Trophoblast cell (in vitro differentiated cells and primary cell): ENCODE measurements around the gene PCIF1.
A peak's percentile ranks its signal among the peaks of the same experiment; 100 is the strongest.

Experiments
- DNase-seq, 2 donors: peaks; one replicate each; pipeline ENCODE4 v3.0.0-alpha.2; 2016
- H2AFZ ChIP-seq: 2 replicates; pipeline ENCODE4 v1.6.1; 2013; ENCODE audit warnings: low read length, moderate library complexity, mild to moderate bottlenecking; ENCODE audit not compliant: insufficient read depth, poor library complexity
- H2AK5ac ChIP-seq: 2 replicates; pipeline ENCODE4 v1.6.1; 2013; ENCODE audit warnings: mild to moderate bottlenecking, low read length
- H2BK120ac ChIP-seq: 2 replicates; pipeline ENCODE4 v1.6.1; 2013; ENCODE audit warnings: low read length, mild to moderate bottlenecking, moderate library complexity; ENCODE audit not compliant: insufficient read depth, poor library complexity
- H2BK12ac ChIP-seq: 2 replicates; pipeline ENCODE4 v1.6.1; 2013; ENCODE audit warnings: mild to moderate bottlenecking, low read length, moderate library complexity
- H2BK5ac ChIP-seq: 2 replicates; pipeline ENCODE4 v1.6.1; 2013; ENCODE audit warnings: low read length, low read depth, moderate library complexity, mild to moderate bottlenecking; ENCODE audit not compliant: poor library complexity
- H3K14ac ChIP-seq: 2 replicates; pipeline ENCODE4 v1.6.1; 2013; ENCODE audit warnings: mild to moderate bottlenecking, low read length
- H3K18ac ChIP-seq: 2 replicates; pipeline ENCODE4 v1.6.1; 2013; ENCODE audit warnings: mild to moderate bottlenecking, low read length
- H3K23ac ChIP-seq: 2 replicates; pipeline ENCODE4 v1.6.1; 2013; ENCODE audit warnings: low read length
- H3K27ac ChIP-seq: 2 replicates; pipeline ENCODE4 v1.5.1; 2013; ENCODE audit warnings: low read depth, mild to moderate bottlenecking, inconsistent platforms, low read length, moderate library complexity
- H3K27me3 ChIP-seq: 2 replicates; pipeline ENCODE4 v1.6.1; 2013; ENCODE audit warnings: inconsistent platforms, mild to moderate bottlenecking, low read length, moderate library complexity; ENCODE audit not compliant: insufficient read depth
- H3K36me3 ChIP-seq, 2 experiments: 1 replicate in 1 of 2; 2 replicates in 1 of 2; pipeline ENCODE4 v1.6.1; 2013; ENCODE audit warnings: low read length in 2 of 2, mild to moderate bottlenecking in 2 of 2, moderate library complexity in 1 of 2; ENCODE audit not compliant: insufficient read depth in 2 of 2, control insufficient read depth in 1 of 2
- H3K4ac ChIP-seq: 2 replicates; pipeline ENCODE4 v1.6.1; 2013; ENCODE audit warnings: low read depth, mild to moderate bottlenecking, low read length, moderate library complexity
- H3K4me1 ChIP-seq, 2 experiments: 1 replicate in 1 of 2; 2 replicates in 1 of 2; pipeline ENCODE4 v1.6.1; 2013; ENCODE audit warnings: low read length in 2 of 2, mild to moderate bottlenecking in 2 of 2, moderate library complexity in 1 of 2; ENCODE audit not compliant: insufficient read depth in 2 of 2, control insufficient read depth in 1 of 2
- H3K4me2 ChIP-seq: 2 replicates; pipeline ENCODE4 v1.6.1; 2013; ENCODE audit warnings: inconsistent platforms, mild to moderate bottlenecking, low read length, moderate library complexity
- H3K4me3 ChIP-seq: 2 replicates; pipeline ENCODE4 v1.5.1; 2013; ENCODE audit warnings: mild to moderate bottlenecking, low read depth, low read length, inconsistent platforms
- H3K79me1 ChIP-seq: one replicate; pipeline ENCODE4 v1.6.1; 2013; ENCODE audit warnings: low read length
- H3K79me2 ChIP-seq: 2 replicates; pipeline ENCODE4 v1.6.1; 2013; ENCODE audit warnings: low read length, mild to moderate bottlenecking; ENCODE audit not compliant: control insufficient read depth, insufficient read depth, poor library complexity
- H3K9ac ChIP-seq: 2 replicates; pipeline ENCODE4 v1.6.1; 2013; ENCODE audit warnings: mild to moderate bottlenecking, low read length
- H3K9me3 ChIP-seq: 2 replicates; pipeline ENCODE4 v1.6.1; 2013; ENCODE audit warnings: low read depth, mild to moderate bottlenecking, control low read depth, inconsistent platforms, low read length; ENCODE audit not compliant: insufficient read depth
- H4K12ac ChIP-seq: 2 replicates; pipeline ENCODE4 v1.6.1; 2013; ENCODE audit warnings: low read depth, mild to moderate bottlenecking, low read length, moderate library complexity
- H4K8ac ChIP-seq: 2 replicates; pipeline ENCODE4 v1.6.1; 2013; ENCODE audit warnings: low read depth, mild to moderate bottlenecking, low read length, moderate library complexity
- H4K91ac ChIP-seq: one replicate; pipeline ENCODE4 v1.6.1; 2013; ENCODE audit warnings: low read depth, mild to moderate bottlenecking, low read length, moderate library complexity
- WGBS: extraction: QIAGEN DNeasy Blood & Tissue Kit; methylation state at CpG from one replicate; pipeline ENCODE4 v1.1.7; 2013; ENCODE audit warnings: missing lambda C conversion rate; ENCODE audit not compliant: insufficient read length, insufficient coverage; ENCODE audit errors: extremely low coverage; 5-methylcytosine and 5-hydroxymethylcytosine counted together

Gene PCIF1

GRCh38 chr20:45934046-45934585 is 367 bp upstream of the PCIF1 start:
- H3K4ac ChIP-seq: peak overlapping the region; percentile 90
- H4K12ac ChIP-seq: peak overlapping the region; percentile 96
- peaks cover 12% of the 10 kb centered on the region for H3K79me1 ChIP-seq
- H4K91ac ChIP-seq: peak overlapping the region; percentile 97
- no CpG with 5 or more reads among the region's 34 CpGs for WGBS
- H3K4me3 ChIP-seq: peak overlapping the region; percentile 89
- peak in 1 of 2 donors; percentile 47 for DNase-seq
- peaks cover 10% of the 10 kb centered on the region for H3K79me2 ChIP-seq
- H3K4me2 ChIP-seq: peak overlapping the region; percentile 94
- peak overlapping the region; percentile 93 for H3K18ac ChIP-seq
- H3K36me3 ChIP-seq: peaks cover 17 to 20% of the 10 kb centered on the region in 2 experiments
- H2BK120ac ChIP-seq: peak overlapping the region; percentile 71
- no peaks in the 10 kb centered on the region for H3K27me3 ChIP-seq
- H2BK12ac ChIP-seq: no peak overlapping the region
- H3K14ac ChIP-seq: peak overlapping the region; percentile 99
- peaks cover under 1% of the 10 kb centered on the region for H3K9me3 ChIP-seq
- H4K8ac ChIP-seq: peak overlapping the region; percentile 93
- peak overlapping the region; percentile 91 for H2BK5ac ChIP-seq
- H3K4me1 ChIP-seq: peaks cover 2 to 4% of the 10 kb centered on the region in 2 experiments
- H2AK5ac ChIP-seq: peak overlapping the region; percentile 55
- peak overlapping the region; percentile 94 for H3K9ac ChIP-seq
- peak overlapping the region; percentile 74 for H2AFZ ChIP-seq
- H3K23ac ChIP-seq: no peak overlapping the region
- peak overlapping the region; percentile 100 for H3K27ac ChIP-seq

DNA sequence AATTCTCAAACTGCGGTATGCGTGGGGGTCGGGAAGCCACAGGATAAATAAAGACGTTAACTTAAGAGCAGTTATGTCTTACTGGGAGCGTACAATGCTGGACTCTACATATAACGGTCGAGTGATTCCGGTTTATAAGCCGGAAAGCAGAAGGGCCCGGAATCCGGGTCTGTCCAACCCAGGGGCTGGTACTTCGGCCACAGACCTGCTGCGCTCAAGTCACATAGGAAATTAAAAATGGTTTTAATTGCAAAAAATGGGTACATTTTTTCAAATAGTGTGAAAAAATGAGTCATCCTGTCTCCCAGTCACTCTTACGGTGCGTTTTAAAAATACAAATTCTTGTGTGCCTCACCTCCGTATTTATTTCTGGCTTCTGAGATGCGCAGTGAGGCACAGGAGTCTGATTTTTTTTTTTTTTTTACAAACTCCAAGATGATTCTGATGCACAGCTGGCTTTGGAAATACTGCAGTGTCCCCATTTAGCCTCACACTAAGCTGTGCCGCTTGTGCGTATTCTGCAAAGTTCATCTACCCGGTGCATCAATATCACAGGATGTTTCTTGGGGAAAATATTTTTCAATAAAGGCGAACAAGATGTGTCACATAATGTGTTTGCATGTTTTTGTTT is 1.0 kb downstream of the PCIF1 start:
- H2AK5ac ChIP-seq: no peak overlapping the region
- no peak overlapping the region for H3K27ac ChIP-seq
- DNase-seq: no peak
- no peak overlapping the region for H2BK12ac ChIP-seq
- peaks cover 2 to 4% of the 10 kb centered on the region in 2 experiments for H3K4me1 ChIP-seq
- no peak overlapping the region for H3K23ac ChIP-seq
- H2BK120ac ChIP-seq: no peak overlapping the region
- H4K8ac ChIP-seq: peak overlapping the region; percentile 22
- H3K14ac ChIP-seq: no peak overlapping the region
- no CpG with 5 or more reads among the region's 21 CpGs for WGBS
- H3K9me3 ChIP-seq: peaks cover 2% of the 10 kb centered on the region
- peaks cover 10% of the 10 kb centered on the region for H3K79me2 ChIP-seq
- H3K4me3 ChIP-seq: peak overlapping the region; percentile 58
- H3K36me3 ChIP-seq: peaks cover 31 to 33% of the 10 kb centered on the region in 2 experiments
- H2AFZ ChIP-seq: peak overlapping the region; percentile 30
- peak overlapping the region; percentile 82 for H3K4me2 ChIP-seq
- no peak overlapping the region for H3K18ac ChIP-seq
- H3K27me3 ChIP-seq: no peaks in the 10 kb centered on the region
- H4K12ac ChIP-seq: no peak overlapping the region
- peaks cover 12% of the 10 kb centered on the region for H3K79me1 ChIP-seq
- no peak overlapping the region for H2BK5ac ChIP-seq
- no peak overlapping the region for H4K91ac ChIP-seq
- peak overlapping the region; percentile 39 for H3K4ac ChIP-seq
- H3K9ac ChIP-seq: no peak overlapping the region

- no peak overlapping the region for H4K8ac ChIP-seq
Observed at GRCh38 chr20:45937765-45938164, 3.3 kb downstream of the PCIF1 start.

GRCh38 chr20:45938727-45939438 is 4.4 kb downstream of the PCIF1 start:
- H2BK120ac ChIP-seq: no peak overlapping the region
- peaks cover 8% of the 10 kb centered on the region for H3K79me2 ChIP-seq
- H3K36me3 ChIP-seq: peaks cover 49 to 50% of the 10 kb centered on the region in 2 experiments
- H2BK12ac ChIP-seq: no peak overlapping the region
- H4K91ac ChIP-seq: no peak overlapping the region
- no peak overlapping the region for H3K14ac ChIP-seq
- no peak overlapping the region for H2AK5ac ChIP-seq
- peaks cover 5% of the 10 kb centered on the region for H3K9me3 ChIP-seq
- WGBS: no CpG with 5 or more reads among the region's 13 CpGs
- no peak overlapping the region for H4K12ac ChIP-seq
- peak overlapping the region; percentile 27 for H3K4me3 ChIP-seq
- peaks cover 10% of the 10 kb centered on the region for H3K79me1 ChIP-seq
- no peak for DNase-seq
- H2AFZ ChIP-seq: no peak overlapping the region
- H3K27me3 ChIP-seq: no peaks in the 10 kb centered on the region
- no peak overlapping the region for H3K4ac ChIP-seq
- peak overlapping the region; percentile 28 for H3K9ac ChIP-seq
- no peak overlapping the region for H4K8ac ChIP-seq
- H3K18ac ChIP-seq: no peak overlapping the region
- no peak overlapping the region for H3K27ac ChIP-seq
- H2BK5ac ChIP-seq: no peak overlapping the region
- no peak overlapping the region for H3K23ac ChIP-seq
- no peak overlapping the region for H3K4me2 ChIP-seq
- H3K4me1 ChIP-seq: no peaks in the 10 kb centered on the region

More at GRCh38 chr20:45937765-45938164, 3.3 kb downstream of the PCIF1 start:
- H2AK5ac ChIP-seq: no peak overlapping the region
- peaks cover 5% of the 10 kb centered on the region for H3K9me3 ChIP-seq
- H3K23ac ChIP-seq: no peak overlapping the region
- H3K18ac ChIP-seq: no peak overlapping the region
- no peak overlapping the region for H3K4me3 ChIP-seq
- no peak overlapping the region for H2BK120ac ChIP-seq
- H3K4me1 ChIP-seq: peaks cover 2 to 4% of the 10 kb centered on the region in 2 experiments
- H4K91ac ChIP-seq: no peak overlapping the region
- no peaks in the 10 kb centered on the region for H3K27me3 ChIP-seq
- H3K9ac ChIP-seq: no peak overlapping the region
- WGBS: no CpG with 5 or more reads among the region's 2 CpGs
- no peak overlapping the region for H3K4me2 ChIP-seq
- no peak overlapping the region for H2BK5ac ChIP-seq
- H3K4ac ChIP-seq: no peak overlapping the region
- H2AFZ ChIP-seq: no peak overlapping the region
- DNase-seq: no peak
- H3K79me2 ChIP-seq: peaks cover 10% of the 10 kb centered on the region
- H2BK12ac ChIP-seq: no peak overlapping the region
- no peak overlapping the region for H4K12ac ChIP-seq
- H3K27ac ChIP-seq: no peak overlapping the region
- H3K14ac ChIP-seq: no peak overlapping the region
- peaks cover 39 to 41% of the 10 kb centered on the region in 2 experiments for H3K36me3 ChIP-seq
- H3K79me1 ChIP-seq: peaks cover 12% of the 10 kb centered on the region
